Measurements from ENCODE around the gene PTPRM. TPM values are rescaled to one million over a fixed set of nuclear protein-coding genes. Genes with fewer than 3 reads are reported as not detected.

Gene PTPRM
- total and polyA plus RNA-seq, 2 donors (not counting 3 experiments of a cell fraction or from before 2014, with no cell fraction given) = 37.4 to 43.7 TPM

DNA sequence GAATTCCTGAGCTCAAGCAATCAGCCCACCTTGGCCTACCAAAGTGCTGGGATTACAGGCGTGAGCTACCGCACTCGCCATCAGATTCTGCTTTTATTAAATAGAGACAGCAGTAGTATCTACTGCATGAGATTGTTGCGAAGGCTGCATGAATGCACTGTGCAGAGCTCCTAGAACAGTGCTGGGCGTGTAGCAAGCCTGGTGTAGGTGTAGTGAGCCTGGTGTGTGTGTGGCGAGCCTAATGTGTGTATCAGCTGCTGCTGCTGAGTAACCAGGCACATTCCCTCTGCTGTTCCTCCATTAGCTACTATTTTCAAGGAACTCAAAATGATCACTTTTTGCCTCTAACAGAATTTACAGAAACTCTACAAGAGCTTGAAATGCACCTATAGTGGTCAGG is 57.6 kb downstream of the PTPRM start:
- TF ChIP-seq, protein P1, sequence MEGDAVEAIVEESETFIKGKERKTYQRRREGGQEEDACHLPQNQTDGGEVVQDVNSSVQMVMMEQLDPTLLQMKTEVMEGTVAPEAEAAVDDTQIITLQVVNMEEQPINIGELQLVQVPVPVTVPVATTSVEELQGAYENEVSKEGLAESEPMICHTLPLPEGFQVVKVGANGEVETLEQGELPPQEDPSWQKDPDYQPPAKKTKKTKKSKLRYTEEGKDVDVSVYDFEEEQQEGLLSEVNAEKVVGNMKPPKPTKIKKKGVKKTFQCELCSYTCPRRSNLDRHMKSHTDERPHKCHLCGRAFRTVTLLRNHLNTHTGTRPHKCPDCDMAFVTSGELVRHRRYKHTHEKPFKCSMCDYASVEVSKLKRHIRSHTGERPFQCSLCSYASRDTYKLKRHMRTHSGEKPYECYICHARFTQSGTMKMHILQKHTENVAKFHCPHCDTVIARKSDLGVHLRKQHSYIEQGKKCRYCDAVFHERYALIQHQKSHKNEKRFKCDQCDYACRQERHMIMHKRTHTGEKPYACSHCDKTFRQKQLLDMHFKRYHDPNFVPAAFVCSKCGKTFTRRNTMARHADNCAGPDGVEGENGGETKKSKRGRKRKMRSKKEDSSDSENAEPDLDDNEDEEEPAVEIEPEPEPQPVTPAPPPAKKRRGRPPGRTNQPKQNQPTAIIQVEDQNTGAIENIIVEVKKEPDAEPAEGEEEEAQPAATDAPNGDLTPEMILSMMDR (IDR thresholded peaks at IDR 0.05; ENCODE audit: extremely low read depth in 1 of 2, insufficient read depth in 1 of 2, low read depth in 1 of 2, low read length in 2 of 2) = no peak
- TF ChIP-seq POLR2A (IDR thresholded peaks at IDR 0.05; ENCODE audit: low read depth, low read length) = no peak
- TF ChIP-seq JUN (IDR thresholded peaks at IDR 0.05; ENCODE audit: borderline replicate concordance, insufficient read depth, insufficient read length, low read depth) = no peak
- no peak for TF ChIP-seq GATA2 (IDR thresholded peaks at IDR 0.05; ENCODE audit: insufficient read depth, insufficient read length, low read depth, low read length)
- no peak for TF ChIP-seq MYC (IDR thresholded peaks at IDR 0.05; ENCODE audit: low read depth, low read length)
- TF ChIP-seq FOS (IDR thresholded peaks at IDR 0.05; ENCODE audit: borderline replicate concordance, insufficient read depth, low read length) = no peak
- TF ChIP-seq, protein P2, sequence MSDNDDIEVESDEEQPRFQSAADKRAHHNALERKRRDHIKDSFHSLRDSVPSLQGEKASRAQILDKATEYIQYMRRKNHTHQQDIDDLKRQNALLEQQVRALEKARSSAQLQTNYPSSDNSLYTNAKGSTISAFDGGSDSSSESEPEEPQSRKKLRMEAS (IDR thresholded peaks at IDR 0.05; ENCODE audit: insufficient read depth, insufficient read length) = no peak
- TF ChIP-seq EZH2 (IDR thresholded peaks at IDR 0.05; ENCODE audit: borderline replicate concordance, low read depth, low read length, severe bottlenecking) = no peak
- TF ChIP-seq POLR2AphosphoS5 (IDR thresholded peaks at IDR 0.05; ENCODE audit: insufficient read depth, low read depth, low read length) = no peak
- no peaks in the 10 kb centered on the region for H3K9me3 ChIP-seq (replicated peaks; ENCODE audit: control insufficient read depth, insufficient read depth, low read length)
- H2AFZ ChIP-seq (ENCODE audit: low read depth, low read length) = no peak overlapping the region
- no peaks in the 10 kb centered on the region for H3K79me2 ChIP-seq (ENCODE audit: control insufficient read depth, insufficient read depth, low read length)
- no peak overlapping the region for H3K4me3 ChIP-seq (replicated peaks in 1 of 3; ENCODE audit: insufficient read depth in 1 of 3, low read depth in 1 of 3, low read length in 3 of 3)
- FAIRE-seq = no peak
- no peak overlapping the region for H3K4me2 ChIP-seq (ENCODE audit: insufficient read depth, low read length)
- H3K9ac ChIP-seq (replicated peaks; ENCODE audit: extremely low read depth, insufficient read depth, low read length) = no peak overlapping the region
- no peaks in the 10 kb centered on the region for H3K9me1 ChIP-seq (replicated peaks; ENCODE audit: control insufficient read depth, extremely low read depth, insufficient read depth, low read length)
- dilution Hi-C loops (cut with MboI; ENCODE audit: extremely low pct_ligation_motif_present, low sequenced_read_pairs) = no loop called here
- no peaks in the 10 kb centered on the region for H3K36me3 ChIP-seq (ENCODE audit: control insufficient read depth in 2 of 2, extremely low read depth in 1 of 2, insufficient read depth in 2 of 2, low read length in 2 of 2)
- H3K4me1 ChIP-seq (ENCODE audit: control insufficient read depth, extremely low read depth, insufficient read depth, low read length) = peaks cover 13% of the 10 kb centered on the region
- CTCF ChIA-PET = interaction anchor here (1.1 to 1.5 kb wide), 5 partner anchors 10 to 352 kb away, joined by 3 to 9 read pairs (median 4); partner anchors contain the start of gene PTPRM
- BruUV-seq (replicated peaks) = no TSS peak
- no peaks in the 10 kb centered on the region for H3K27me3 ChIP-seq (ENCODE audit: control insufficient read depth in 2 of 2, insufficient read depth in 2 of 2, low read length in 2 of 2)
- no peaks in the 10 kb centered on the region for H4K20me1 ChIP-seq (replicated peaks; ENCODE audit: control insufficient read depth, extremely low read depth, insufficient read depth, low read length)
- POLR2A ChIA-PET = no interaction called here
- intact Hi-C loops (cut with micrococcal nuclease) = no loop called here
- no peak overlapping the region for H3K27ac ChIP-seq (ENCODE audit: insufficient read depth, low read depth, low read length)
- DNase-seq (ENCODE audit: low read depth, low spot score) = no peak

All from endothelial cell of umbilical vein (primary cell).